RWPE2 (cell line): ENCODE data around the gene OR2T1.
"Not testable (repeated sequence)": the region's sequence is repeated elsewhere in the genome, so short reads cannot be mapped to it uniquely, and the experiment has no call there.

Source experiments
- ATAC-seq: fragments of 200-7000 bp; cut with Tn5 transposase; 3 replicates; pipeline ENCODE4 v1.9.1; 2021; ENCODE audit warnings: low read depth
- DNase-seq: peaks from one replicate; pipeline ENCODE4 v3.0.0-alpha.2; 2020; ENCODE audit warnings: low spot score
- H3K27ac ChIP-seq: fragments of 450-650 bp; 2 replicates; pipeline ENCODE4 v1.5.1; 2017; ENCODE audit warnings: mild to moderate bottlenecking; ENCODE audit not compliant: poor library complexity, severe bottlenecking
- H3K27me3 ChIP-seq: fragments of 250-450 bp; sonication (Bioruptor Pico); 2 replicates; pipeline ENCODE4 v1.5.1; 2021; ENCODE audit warnings: mild to moderate bottlenecking, moderate library complexity; ENCODE audit not compliant: insufficient read depth, poor library complexity, severe bottlenecking
- H3K36me3 ChIP-seq: fragments of 250-450 bp; sonication (Bioruptor Pico); 2 replicates; pipeline ENCODE4 v1.5.1; 2020; ENCODE audit warnings: low read depth, mild to moderate bottlenecking, moderate library complexity
- H3K4me1 ChIP-seq: fragments of 250-450 bp; sonication (Bioruptor Pico); 2 replicates; pipeline ENCODE4 v1.5.1; 2021; ENCODE audit warnings: mild to moderate bottlenecking, moderate library complexity; ENCODE audit not compliant: insufficient read depth, poor library complexity, severe bottlenecking
- H3K4me3 ChIP-seq: fragments of 250-450 bp; sonication (Bioruptor Pico); 2 replicates; pipeline ENCODE4 v1.5.1; 2021; ENCODE audit warnings: mild to moderate bottlenecking, moderate library complexity; ENCODE audit not compliant: severe bottlenecking
- H3K9me3 ChIP-seq: fragments of 250-450 bp; sonication (Bioruptor Pico); 2 replicates; pipeline ENCODE4 v1.5.1; 2021; ENCODE audit warnings: mild to moderate bottlenecking, moderate library complexity; ENCODE audit not compliant: severe bottlenecking

Gene OR2T1

GRCh38 chr1:248442500-248443277 is 39.8 kb downstream of the OR2T1 start:
- H3K4me1 ChIP-seq, H3K36me3 ChIP-seq, ATAC-seq, DNase-seq, H3K4me3 ChIP-seq, H3K27me3 ChIP-seq, H3K9me3 ChIP-seq, H3K27ac ChIP-seq: not testable (repeated sequence)

- DNase-seq, ATAC-seq, H3K9me3 ChIP-seq, H3K27ac ChIP-seq, H3K27me3 ChIP-seq, H3K4me3 ChIP-seq, H3K36me3 ChIP-seq, H3K4me1 ChIP-seq: not testable (repeated sequence)
Measured at GRCh38 chr1:248444603-248445002, 41.8 kb downstream of the OR2T1 start.

GRCh38 chr1:248445399-248445798 is 42.6 kb downstream of the OR2T1 start, which contains the start of gene OR2T2:
TSS of gene OR2T2 (plus strand) at chr1:248445637. CDS start at chr1:248452798, 7,161 bp downstream.
- H3K27ac ChIP-seq, H3K9me3 ChIP-seq, DNase-seq, H3K36me3 ChIP-seq, ATAC-seq, H3K4me1 ChIP-seq, H3K4me3 ChIP-seq, H3K27me3 ChIP-seq: not testable (repeated sequence)

- H3K36me3 ChIP-seq, DNase-seq, H3K4me1 ChIP-seq, ATAC-seq, H3K27me3 ChIP-seq, H3K4me3 ChIP-seq, H3K9me3 ChIP-seq, H3K27ac ChIP-seq: not testable (repeated sequence)
Measured at GRCh38 chr1:248448409-248449074, 45.7 kb downstream of the OR2T1 start.

GRCh38 chr1:248449821-248450465 is 47.1 kb downstream of the OR2T1 start:
- not testable (repeated sequence) for H3K4me1 ChIP-seq, DNase-seq, H3K9me3 ChIP-seq, H3K4me3 ChIP-seq, H3K36me3 ChIP-seq, H3K27ac ChIP-seq, ATAC-seq, H3K27me3 ChIP-seq

- H3K9me3 ChIP-seq, H3K4me1 ChIP-seq, H3K27ac ChIP-seq, ATAC-seq, H3K36me3 ChIP-seq, H3K4me3 ChIP-seq, DNase-seq, H3K27me3 ChIP-seq: not testable (repeated sequence)
Measured at GRCh38 chr1:248450466-248451145, 47.8 kb downstream of the OR2T1 start.

GRCh38 chr1:248453619-248454018 is 50.8 kb downstream of the OR2T1 start:
- not testable (repeated sequence) for H3K4me1 ChIP-seq, H3K27ac ChIP-seq, H3K36me3 ChIP-seq, H3K27me3 ChIP-seq, DNase-seq, H3K4me3 ChIP-seq, ATAC-seq, H3K9me3 ChIP-seq

- ATAC-seq, H3K36me3 ChIP-seq, H3K4me3 ChIP-seq, H3K4me1 ChIP-seq, H3K27me3 ChIP-seq, H3K27ac ChIP-seq, DNase-seq, H3K9me3 ChIP-seq: not testable (repeated sequence)
Measured at GRCh38 chr1:248455045-248455444, 52.2 kb downstream of the OR2T1 start.

GRCh38 chr1:248456635-248457034 is 53.8 kb downstream of the OR2T1 start:
- DNase-seq, H3K36me3 ChIP-seq, H3K4me1 ChIP-seq, H3K4me3 ChIP-seq, H3K9me3 ChIP-seq, ATAC-seq, H3K27ac ChIP-seq, H3K27me3 ChIP-seq: not testable (repeated sequence)
